Stimulated activated CD8-positive, alpha-beta memory T cell treated with anti-CD3 and anti-CD28 coated beads, Interleukin-15, amount 100 ng/mL, for 24 hours (primary cell): ENCODE measurements around the gene TBCD.

Experiments used
- DNase-seq: peaks from one replicate; pipeline ENCODE4 v3.0.0-alpha.2; 2020; ENCODE audit warnings: low read depth

The TBCD gene

DNA sequence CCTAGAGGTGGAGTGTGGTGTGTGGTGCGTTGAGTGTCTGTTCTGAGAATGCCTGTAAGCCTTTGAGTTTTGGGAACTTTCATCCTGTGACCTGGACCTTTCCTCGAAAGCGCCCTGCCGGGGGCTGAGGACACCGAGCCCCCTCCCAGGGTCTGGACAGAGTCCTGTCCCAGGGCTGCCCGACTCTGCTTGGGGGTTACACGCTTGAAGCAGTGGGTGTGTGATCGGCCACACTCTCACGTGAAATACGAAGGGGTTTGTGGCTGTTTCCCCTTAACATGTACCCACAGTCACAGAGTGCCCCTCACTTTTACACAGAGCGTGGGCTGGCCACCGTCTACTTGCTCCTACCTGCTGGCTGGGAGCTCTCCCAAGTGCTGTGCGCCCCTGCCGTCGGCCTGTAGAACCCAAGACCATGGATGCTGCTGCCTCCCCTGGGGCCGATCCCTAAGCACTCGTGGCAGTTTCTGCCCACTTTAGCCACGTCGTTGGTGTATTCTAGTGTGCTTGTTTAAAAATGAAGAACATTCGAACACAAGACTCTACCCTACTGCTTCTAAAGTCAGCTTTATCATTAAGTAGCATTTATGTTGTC, 81.1 kb downstream of the TBCD start:
- DNase-seq, result no peak

DNA sequence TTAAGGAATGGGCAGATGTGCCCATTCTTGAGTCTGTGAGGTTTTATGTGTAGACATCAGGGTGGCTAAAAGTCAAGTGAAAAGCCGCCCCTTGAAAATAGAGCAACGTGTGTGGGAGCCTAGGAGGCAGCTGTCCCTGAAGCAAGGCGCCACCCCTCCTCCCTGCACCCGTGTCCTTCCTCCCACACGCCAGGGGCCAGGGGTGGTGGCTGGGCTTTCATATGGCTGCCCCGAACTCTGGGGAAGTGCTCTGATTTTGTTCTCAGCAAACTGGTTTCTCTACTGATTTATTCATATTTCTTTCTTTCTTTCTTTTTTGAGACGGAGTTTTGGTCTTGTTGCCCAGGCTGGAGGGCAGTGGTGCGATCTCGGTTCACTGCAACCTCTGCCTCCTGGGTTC, 83.3 kb downstream of the TBCD start:
- DNase-seq, result no peak

DNA sequence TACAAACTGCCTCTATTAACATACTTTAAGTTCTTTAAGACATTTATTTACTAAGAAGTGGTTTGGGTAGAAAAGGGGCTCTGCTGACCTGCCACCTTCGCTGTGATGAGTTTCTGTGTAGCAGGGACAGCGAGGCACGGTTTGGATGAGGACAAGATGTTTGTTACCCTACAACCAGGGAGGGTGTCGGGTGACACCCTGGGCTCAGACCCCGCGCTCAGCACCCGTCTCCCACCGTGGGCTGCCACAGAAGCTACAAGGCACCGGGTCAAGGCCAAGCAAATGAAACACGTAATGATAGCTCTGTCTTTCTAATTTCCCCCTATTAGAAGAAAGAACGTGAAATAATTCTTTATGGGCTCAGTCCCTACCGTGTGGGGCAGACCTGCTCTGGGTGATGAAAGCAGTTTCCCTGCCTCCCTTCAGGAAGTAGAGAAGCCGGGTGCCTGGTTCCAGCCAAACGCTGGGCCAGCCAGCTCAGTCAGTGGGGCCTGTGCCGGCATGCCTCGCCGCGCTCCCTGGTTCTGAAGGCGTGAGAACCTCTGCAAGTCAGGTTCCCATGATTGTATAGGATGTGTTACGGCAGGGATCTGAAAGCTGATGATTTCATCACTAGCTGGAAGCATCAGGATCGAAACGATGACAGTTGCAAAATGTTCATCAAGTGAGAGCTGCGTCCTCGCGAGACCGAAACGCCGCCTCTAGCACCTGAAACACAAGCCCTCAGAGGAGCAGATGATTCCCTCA, 84.1 kb downstream of the TBCD start:
- no peak for DNase-seq

DNA sequence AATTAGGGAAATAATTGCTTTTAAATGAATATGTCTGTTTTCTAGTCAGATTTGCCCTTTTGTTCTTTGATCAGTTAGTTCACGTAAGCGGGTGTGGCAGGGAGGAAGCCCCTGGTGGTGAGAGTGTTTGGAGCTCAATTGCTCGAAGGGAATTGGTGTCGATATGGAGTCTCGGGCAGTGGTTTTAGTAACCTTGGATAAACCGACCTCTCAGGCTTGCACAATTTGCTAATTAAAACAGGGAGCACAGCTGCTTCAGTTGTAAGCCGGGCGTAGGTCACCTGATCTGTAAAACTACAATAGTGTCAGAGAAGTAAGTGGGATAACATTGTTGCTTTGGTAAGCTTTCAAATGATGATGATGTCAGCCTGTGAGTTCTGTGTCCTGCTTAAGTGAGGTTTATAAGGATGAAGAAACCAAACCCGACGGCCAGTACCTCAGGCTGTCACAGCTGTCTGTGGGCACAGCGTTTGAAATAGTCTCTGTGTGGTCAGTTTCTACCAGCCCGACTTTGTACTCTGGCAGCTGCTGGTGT, 85.0 kb downstream of the TBCD start:
- DNase-seq, result no peak

DNA sequence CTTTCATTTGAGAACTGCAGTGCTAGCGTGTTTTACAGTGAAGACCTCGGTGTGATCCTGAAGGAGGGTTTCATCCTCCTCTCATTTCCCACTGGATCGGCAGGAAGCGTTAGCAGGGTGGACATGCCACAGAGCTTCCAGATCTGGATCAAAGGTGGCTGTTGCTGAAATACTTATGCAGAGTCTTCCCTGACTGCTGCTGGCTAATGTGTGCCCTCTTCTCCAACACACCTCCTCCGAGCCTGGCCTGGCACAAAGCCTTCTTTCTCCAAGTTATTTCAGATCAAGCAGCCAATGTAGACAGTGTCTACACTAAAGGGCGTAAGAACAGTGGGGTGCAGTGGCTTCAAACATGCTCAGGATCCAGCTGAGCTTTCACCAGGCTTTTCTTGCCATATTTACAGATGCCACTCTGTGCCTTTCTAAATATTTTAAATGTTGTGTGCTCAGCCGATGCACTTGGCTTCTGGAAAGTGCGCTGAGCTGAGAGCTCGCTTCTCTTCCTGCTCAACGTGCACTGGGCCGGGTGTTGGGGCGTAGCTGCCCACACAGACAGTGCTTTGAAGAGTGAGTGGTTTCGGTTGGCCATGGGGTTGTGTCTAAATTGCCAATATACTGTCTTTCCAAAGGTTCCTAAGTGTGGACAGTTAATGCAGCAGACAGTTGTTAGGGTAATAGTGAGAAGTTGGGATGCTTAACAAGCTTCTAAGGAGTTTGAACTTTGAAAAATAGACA, 85.9 kb downstream of the TBCD start:
- no peak for DNase-seq

DNA sequence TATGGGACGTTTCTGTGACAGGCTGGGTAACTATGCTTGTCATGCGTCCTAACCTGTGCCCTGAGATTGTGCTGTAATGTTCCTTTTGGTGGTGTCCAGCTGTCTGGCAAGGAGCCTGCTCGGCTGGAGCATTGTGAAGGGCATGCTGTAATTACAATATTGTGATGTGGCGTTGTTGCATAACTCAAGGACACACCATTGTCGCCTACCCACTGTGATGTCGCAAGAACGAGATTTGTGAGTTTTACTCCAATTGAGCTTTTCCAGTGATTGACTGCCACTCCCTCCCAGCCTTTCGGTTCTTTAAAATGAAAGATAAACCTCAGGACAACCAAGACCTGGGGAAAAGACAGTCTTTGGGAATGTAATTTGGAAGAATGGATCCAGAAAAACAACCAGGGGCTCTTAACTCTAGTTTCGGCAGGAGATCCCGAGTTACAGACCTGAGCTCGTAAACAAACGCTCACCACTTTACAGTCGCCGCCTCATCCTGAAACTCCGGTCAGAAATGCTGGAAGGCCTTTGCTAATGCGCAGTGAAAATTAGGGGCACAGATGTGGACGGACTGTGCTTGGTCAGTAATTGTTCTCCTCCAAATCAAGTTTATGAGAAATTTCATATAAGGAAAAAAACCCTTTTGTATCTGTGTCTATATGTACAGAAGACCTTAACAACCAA, 86.7 kb downstream of the TBCD start:
- no peak for DNase-seq

DNA sequence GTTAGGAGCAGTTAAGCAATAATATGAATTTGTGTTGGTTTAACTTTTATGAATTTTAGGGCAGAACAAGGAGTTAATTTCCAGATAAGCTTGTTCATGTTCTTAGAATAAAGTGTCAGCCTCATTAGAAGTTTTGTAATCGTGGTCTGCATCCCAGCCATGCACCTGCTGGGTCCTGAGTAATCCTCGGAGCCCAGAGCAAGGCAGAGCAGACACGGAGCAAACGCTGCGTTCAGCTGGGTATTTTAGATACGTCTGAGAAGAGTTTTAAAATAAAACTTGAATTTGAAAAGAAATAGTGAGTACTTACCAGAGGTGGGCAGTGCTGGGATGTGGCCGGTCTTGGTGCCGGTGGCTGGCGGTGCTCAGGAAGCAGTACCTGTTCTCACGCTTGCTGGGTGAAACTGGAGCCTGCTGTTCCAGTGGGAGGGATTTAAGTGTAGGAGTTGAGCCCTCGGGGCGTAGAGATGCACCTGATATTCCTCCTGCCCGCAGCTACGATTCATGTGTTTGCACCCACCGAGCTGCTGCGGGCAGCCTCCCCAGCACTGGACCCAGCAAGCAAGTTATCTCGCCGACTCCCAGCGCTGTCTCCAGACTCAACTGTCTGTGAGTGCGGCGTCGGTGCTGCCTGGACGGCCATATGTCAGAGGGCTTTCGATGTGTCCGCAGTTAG, 87.9 kb downstream of the TBCD start, which contains the start of gene ZNF750:
Gene ZNF750 (minus strand): TSS at position 406 of the 676 bp plus-strand sequence. CDS start 7,568 bp downstream, outside the sequence.
- DNase-seq, result no peak

DNA sequence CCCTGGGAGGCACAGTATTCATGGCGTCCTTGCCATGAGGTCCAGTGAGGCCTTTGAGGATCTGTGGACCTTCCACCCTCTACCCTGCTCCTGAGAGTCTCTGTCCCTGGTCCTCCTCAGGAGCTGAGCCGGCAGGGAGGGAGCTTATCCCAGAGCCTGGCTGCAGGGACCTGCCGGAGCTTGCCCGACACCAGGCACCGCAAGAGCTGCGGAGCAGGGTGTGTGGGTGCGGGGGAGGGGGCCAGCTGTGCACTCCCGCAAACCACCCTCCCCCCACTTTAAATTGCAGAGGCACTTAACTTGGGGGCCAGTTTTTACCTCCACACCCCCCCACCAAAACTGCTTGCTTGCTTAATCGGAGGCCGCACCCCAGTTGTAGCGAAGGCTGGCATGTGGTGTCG, 88.6 kb downstream of the TBCD start:
- DNase-seq, result no peak

DNA sequence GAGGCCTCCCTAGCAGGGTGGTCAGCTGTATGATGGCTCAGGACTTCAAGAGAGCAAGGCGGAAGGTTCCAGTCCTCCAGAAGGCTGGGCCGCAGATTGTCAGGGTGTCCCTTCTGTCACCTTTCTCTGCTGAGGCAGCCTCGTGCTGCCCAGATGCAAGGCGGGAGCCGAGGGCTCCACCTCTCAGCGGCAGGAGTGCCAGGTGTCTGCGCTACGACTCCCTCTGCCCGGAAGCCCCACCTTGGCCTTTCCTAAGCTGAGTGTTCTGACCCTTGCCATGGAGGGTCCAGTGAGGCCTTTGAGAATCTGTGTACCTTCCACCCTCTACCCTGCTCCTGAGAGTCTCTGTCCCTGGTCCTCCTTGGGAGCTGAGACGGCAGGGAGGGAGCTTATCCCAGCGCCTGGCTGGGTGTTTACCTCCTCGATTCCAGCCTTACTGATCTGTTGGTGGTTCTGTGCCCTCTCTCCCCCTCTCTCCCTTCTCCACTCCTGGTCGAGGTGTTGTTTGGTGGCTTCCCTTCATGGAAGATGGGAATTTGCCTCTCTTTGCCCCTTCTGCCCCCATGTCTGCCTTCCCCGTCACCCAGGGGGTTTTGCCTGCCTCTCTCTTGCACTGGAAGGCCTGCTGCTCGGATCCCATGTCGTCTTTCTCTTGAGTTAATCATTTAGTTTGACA, 90.2 kb downstream of the TBCD start:
- DNase-seq, result no peak

DNA sequence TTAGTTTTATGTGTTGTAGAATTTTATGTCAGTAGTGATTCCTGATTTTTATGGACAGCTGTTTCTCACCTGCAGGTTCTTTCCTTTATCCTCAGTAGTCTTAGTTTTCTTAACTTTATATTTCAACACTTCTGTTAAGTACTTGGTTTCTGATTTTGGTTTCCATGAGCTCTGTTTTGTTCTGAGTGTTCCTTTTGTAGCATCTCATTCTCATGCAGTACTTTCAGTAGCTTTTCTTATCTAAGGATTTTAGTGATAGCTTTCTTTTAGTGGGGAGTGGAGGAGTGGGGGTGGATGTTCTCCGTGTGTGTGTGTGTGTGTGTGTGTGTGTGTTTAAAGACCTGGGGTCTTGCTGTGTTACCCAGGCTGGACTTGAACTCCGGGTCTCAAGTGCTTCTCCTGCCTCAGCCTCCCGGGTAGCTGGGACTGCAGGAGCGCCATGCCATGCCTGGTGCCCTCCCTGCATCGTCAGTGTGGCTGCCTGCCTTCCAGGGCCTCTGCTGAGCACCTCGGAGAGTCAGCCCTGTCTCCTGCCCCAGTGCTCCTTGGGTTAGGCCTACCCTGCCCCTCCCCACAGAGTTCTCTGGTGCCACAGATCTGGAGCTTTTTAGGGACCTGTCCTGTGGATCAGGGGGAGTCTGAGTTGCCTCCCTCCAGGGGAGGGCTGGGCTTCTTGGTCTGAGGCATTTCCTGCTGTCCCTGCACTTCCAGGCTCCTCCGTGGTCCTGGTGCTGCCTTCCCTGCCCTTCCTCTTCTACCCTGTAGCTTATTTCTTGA, 92.2 kb downstream of the TBCD start:
- no peak for DNase-seq

DNA sequence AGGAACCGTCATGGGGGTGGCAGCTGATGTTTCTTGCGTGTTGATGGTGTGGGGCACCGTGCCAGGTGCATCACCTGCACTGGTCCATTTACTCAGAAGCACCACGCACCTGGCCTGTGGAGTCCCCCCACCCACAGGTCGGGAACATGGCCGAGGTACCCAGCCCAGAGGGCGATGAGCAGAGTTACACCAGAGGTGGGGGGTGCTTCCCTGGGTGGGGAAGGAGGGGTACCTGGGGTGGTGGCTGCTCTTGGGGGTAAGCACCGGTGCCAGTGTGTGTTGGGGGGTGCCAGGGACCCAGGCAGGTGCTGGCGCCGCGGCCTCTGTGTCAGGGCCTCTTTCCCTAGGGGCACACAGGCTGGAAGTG, 92.9 kb downstream of the TBCD start:
- no peak for DNase-seq

DNA sequence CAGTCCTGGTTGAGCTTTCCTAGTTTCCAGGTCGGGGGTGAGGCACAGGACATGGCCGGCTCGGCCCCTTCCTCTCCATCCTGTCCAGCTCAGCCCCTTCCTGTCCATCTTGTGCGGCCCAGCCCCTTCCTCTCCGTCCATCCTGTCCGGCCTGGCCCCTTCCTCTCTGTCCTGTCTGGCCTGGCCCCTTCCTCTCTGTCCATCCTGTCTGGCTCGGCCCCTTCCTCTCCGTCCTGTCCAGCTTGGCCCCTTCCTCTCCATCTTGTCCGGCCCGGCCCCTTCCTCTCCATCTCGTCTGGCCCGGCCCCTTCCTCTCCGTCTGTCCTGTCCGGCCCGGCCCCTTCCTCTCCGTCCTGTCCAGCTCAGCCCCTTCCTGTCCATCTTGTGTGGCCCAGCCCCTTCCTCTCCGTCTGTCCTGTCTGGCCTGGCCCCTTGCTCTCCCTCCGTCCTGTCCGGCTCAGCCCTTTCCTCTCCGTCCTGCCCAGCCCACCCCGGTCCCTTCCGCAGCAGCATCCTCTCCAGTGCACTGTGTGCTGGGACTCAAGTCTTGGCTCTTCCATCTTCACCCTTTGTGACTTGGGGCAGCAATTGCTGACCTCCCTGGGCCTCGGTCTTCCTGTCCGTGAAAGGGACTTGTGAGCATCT, 93.4 kb downstream of the TBCD start:
- DNase-seq, result no peak

DNA sequence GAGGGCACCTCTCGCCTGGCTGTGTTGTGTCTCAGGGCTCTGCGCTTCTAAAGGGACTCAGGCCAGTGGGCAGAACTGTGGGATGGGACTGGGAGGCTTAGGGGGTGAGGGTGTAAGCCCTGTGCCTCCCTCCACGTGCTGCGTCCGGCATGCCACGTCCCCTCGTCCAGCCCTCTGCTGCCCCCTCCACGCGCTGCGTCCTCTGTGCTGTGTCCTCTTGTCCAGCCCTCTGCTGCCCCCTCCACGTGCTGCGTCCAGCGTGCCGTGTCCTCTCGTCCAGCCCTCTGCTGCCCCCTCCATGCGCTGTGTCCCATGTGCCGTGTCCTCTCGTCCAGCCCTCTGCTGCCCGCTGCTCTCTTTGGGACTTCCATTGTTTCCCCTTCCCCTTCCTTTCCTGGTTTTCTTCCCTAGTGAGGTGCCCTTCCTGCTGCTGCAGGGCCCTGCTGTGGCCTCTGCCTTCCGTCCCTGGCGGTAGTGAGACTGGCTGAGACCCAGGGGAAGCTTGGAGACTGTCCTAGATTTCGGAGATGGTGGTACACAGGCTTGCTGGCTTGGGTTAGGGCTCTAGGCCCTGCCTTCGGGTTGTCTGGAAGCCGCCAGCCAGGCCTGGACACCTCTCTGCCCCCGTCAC, 94.3 kb downstream of the TBCD start:
- DNase-seq, result no peak

DNA sequence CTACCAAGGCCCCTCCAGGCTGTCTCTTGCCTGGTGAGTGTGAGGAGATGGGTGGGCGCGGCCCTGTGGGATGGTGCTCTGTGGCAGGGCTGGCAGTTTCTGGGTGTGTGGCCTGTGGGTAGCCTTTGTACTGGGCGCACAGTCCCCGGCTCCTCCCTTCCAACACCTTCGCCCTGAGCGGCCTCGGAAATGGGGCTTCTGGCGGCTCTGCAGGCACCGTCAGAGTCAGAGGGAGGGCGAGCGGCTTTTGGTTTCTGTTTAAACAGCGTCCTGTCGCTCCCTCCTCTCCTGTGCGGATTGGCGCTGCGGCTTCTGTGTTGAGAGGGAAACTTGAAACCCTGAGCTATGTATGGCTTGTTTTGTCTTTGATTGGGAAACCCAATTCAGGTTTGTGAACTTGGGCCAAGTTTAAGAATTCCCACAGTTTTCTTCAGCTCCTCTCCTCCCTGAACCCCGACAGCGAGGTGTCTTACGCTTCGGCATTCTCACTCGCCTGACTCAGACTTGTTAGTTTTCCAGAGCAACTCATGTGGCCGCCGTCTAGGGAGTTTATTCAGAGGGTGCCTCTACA, 96.2 kb downstream of the TBCD start:
- DNase-seq, result no peak

DNA sequence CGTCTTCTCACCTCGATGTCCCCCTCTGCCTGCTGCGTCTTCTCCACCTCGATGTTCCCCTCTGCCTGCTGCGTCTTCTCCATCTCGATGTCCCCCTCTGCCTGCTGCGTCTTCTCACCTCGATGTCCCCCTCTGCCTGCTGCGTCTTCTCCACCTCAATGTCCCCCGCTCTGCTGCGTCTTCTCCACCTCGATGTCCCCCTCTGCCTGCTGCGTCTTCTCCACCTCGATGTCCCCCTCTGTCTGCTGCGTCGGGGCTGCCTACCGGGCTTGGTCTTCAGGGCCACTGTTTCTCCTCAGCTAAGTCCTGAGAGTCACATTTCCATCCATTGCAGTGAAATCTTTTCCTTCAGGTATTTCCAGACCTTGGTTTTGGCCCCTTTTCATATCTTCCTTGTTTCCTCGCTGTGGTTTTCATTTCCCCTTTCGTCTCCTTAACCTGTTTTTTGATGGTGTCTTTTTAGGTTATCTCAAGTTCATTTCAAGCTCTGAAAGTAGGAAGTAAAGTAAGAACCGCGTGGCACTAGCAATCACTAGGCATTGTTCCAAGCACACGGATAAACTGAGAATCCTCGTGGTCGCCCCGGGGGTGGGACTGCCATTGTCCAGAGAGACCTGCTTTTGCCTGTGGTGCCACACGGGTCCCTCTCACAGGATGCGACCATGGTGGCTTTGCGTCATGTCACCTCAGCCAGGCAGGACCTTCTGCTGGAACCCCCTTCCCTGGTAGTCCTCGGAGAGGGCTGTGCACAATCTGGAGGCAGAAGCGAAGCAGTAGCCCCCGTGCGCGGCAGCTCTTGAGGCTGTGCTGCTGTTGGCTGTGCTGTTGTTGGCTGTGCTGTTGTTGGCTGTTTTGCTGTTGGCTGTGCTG, 97.4 kb downstream of the TBCD start:
- no peak for DNase-seq

DNA sequence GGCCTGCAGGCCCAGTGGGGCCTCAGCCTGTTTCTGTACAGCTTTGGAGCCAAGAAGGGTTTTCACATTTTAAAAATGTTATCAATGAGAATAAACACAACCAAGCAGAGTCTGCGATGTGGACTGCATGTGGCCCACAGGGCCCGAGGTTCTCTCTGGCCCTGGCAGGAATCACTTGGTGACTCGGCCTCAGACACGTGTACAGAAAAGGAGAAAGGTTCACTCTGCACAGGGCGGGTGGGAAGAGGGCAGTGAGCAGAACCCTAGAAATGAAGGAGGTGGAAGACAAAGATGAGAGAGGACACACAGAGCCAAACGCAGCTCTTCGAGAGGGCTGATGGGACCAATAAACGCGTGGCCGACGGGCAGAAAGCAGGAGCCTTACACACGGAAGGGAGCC, 99.5 kb downstream of the TBCD start:
- no peak for DNase-seq

DNA sequence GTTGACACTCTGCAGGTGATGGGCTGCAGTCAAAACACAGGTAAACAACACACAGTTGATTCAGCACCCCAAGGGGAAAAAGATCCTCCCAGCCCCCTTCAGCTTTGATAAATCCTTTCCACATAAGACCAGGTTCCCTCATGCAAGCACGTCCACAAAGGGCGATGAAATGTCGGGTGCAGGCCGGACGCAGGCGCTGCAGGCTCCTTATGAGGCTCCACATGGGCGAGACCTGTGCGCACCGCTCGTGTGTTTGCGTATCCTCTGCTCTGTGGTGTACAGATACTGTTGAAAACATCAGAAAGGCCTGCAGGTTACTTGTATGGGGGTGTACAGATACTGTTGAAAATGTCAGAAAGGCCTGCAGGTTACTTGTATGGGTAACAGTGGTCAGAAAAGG, 102.4 kb downstream of the TBCD start:
- DNase-seq, result no peak

DNA sequence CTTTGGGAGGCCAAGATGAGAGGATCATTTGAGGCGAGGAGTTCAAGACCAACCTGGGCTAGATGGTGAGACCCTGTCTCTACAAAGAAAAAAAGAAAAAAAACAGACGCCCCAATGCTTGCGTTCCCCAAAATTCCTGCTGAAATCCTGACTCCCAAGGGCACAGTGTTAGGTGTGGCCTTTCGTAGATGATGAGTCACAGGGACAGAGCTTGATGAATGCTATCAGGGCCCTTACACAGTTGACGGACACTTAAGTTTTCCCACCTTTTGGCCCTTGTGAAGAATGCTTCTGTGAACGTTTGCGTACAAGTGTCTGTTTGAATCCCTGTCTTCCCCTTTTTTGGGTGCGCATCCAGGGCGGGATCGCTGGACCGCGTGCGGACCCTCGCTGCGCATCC, 104.5 kb downstream of the TBCD start:
- no peak for DNase-seq
